ENCODE data around the gene FBXO42.
"Not testable (repeated sequence)": the region's sequence is repeated elsewhere in the genome, so short reads cannot be mapped to it uniquely, and the experiment has no call there.

FBXO42 gene

GRCh38 chr1:16258591-16259135 is 93.6 kb downstream of the FBXO42 start:
- no peak for DNase-seq

GRCh38 chr1:16257968-16258367 is 94.3 kb downstream of the FBXO42 start:
- DNase-seq, result no peak

- DNase-seq, result not testable (repeated sequence)
Observed at GRCh38 chr1:16257556-16257955, 94.7 kb downstream of the FBXO42 start.

- DNase-seq, result no peak
Observed at GRCh38 chr1:16256478-16256877, 95.8 kb downstream of the FBXO42 start.

GRCh38 chr1:16254263-16254928 is 97.9 kb downstream of the FBXO42 start:
- peak; percentile 60 for DNase-seq

GRCh38 chr1:16253332-16253922 is 98.9 kb downstream of the FBXO42 start:
- DNase-seq, result no peak

- DNase-seq, result no peak
Observed at GRCh38 chr1:16252912-16253311, 99.4 kb downstream of the FBXO42 start.

GRCh38 chr1:16251381-16251780 is 100.9 kb downstream of the FBXO42 start:
- no peak for DNase-seq

- no peak for DNase-seq
Observed at GRCh38 chr1:16250524-16251251, 101.6 kb downstream of the FBXO42 start.

GRCh38 chr1:16249596-16250241 is 102.6 kb downstream of the FBXO42 start:
- no peak for DNase-seq

- peak; percentile 82 for DNase-seq
Observed at GRCh38 chr1:16248603-16249516, 103.4 kb downstream of the FBXO42 start.

GRCh38 chr1:16248007-16248436 is 104.3 kb downstream of the FBXO42 start:
- no peak for DNase-seq

GRCh38 chr1:16247441-16247840 is 104.8 kb downstream of the FBXO42 start:
- DNase-seq, result no peak

- no peak for DNase-seq
Observed at GRCh38 chr1:16246961-16247360, 105.3 kb downstream of the FBXO42 start.

GRCh38 chr1:16246239-16246638 is 106.0 kb downstream of the FBXO42 start:
- DNase-seq, result not testable (repeated sequence)

- no peak for DNase-seq
Observed at GRCh38 chr1:16245476-16246196, 106.6 kb downstream of the FBXO42 start.

GRCh38 chr1:16244650-16245285 is 107.5 kb downstream of the FBXO42 start:
- no peak for DNase-seq

- DNase-seq, result peak; percentile 50
Observed at GRCh38 chr1:16243936-16244649, 108.2 kb downstream of the FBXO42 start.

- no peak for DNase-seq
Observed at GRCh38 chr1:16243215-16243610, 109.1 kb downstream of the FBXO42 start.

GRCh38 chr1:16242556-16243214 is 109.6 kb downstream of the FBXO42 start:
- DNase-seq, result no peak

Measured in NCI-H146 (cell line).